Parietal lobe (tissue), 2 donors: ENCODE measurements around the gene CNN1. TPM values are rescaled to one million over a fixed set of nuclear protein-coding genes. Genes with fewer than 3 reads are reported as not detected.

Source experiments
- small RNA-seq: library from RNA; depleted of rRNA; stranded (forward); fragments of <200 nt; gene quantifications from one replicate; pipeline ENCODE3, GENCODE V24; 2014; ENCODE audit warnings: low replicate concordance
- total RNA-seq: library from RNA; depleted of rRNA; stranded (reverse); fragments of >200 nt; gene quantifications from one replicate; pipeline ENCODE4 v1.2.3, GENCODE V29; 2014

The CNN1 gene
- not detected for total RNA-seq

DNA sequence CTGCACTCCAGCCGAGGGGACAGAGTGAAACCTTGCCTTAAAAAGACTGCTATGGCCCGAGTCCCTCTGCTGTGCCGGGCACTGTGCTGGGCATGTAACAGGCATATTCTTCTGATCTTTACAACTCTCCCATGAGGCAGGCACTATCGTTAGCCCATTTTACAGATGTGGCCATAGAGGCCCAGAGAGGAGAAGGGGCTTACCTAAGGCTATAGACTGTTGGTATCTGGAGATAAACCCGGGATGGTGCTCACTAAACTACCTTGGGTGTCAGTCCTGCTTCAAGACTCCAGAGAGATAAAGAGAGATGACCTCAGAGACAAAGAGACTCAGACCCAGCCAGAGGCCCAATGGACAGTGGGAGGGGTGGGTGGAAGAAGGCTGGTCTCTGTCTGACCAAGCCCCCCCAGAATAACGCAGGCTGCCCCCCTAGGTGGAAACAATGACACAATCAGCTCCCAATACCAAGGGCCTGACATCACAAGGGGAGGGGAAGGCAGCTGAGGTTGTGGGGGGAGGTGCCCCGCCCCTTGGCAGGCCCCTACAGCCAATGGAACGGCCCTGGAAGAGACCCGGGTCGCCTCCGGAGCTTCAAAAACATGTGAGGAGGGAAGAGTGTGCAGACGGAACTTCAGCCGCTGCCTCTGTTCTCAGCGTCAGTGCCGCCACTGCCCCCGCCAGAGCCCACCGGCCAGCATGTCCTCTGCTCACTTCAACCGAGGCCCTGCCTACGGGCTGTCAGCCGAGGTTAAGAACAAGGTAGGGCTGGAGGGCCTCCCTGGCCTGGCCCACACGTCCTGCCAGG is at the start of gene CNN1:
CNN1 (plus strand) TSS at position 620 of the 805 bp plus-strand sequence; CDS start at position 697, 77 bp downstream.

DNA sequence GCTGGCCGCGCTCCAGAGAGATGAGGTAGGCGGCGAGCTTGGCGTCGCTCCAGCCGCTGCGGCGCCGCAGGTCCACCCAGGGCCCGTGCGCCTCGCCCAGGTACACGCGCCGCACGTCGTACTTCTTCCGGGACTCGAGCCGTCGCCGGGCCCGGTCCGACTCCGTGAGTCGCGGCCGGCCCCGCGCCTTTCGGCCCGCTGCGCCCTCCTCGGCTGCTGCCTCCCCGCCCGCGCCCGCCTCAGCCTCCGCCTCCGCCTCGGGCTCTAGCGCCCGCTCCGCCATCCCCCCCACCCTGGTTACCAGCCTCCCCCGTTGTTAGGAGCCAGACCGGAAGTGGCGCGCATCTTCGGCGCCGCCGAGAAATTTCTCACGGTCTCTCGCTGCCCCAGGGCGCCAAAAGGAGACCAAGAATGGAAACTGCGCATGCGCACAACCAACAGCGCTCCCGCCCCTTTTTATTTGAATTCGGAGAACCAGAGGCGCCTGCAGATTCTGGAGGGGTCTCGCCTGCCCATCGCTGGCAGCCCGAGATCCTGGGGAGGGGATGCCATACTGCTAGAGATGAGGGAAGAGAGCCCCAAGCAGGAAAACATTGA is 33.0 kb upstream of the CNN1 start, which contains the start of gene ZNF653:
ZNF653 (minus strand) TSS at position 336 of the 597 bp plus-strand sequence; CDS start at position 283, 53 bp downstream.

DNA sequence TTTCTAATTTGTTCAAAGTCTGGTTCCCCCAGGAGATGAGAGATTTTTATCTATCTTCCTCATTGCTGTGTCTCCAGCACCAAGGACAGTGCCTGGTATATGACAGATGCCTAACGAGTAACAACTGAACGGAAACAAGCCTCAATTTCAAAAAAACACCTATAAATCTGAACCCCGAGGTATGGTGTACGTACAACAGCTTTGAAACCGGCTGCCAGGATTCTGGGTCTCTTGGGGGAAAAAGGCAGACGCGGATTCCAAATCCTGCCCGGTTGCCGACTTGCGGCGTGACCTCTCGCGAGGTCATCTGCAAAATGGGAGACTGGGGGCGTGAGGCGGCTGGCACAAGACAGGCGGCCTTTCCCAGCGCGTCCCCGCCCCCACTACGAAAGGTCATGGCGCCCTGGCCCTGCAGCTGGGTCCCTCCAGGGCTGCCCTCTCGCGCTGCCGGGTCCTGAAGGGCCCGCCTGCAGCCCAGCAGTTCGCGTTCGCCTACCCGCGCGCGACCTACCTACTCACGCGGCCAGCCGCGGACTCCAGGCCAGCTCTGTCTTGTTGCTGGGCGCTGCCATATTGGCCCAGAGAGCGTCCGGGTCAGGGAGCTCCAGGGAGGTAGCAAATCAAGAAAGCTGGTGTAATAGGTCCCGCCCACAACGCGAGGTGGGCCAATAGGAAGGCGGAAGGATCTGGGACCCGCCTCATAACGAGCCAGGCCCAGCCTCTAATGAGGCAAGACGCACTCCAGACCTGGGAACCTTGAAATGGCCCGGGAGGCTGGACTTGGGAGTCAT is 9.9 kb upstream of the CNN1 start, which contains the start of gene ECSIT:
ECSIT (minus strand) TSS at position 584 of the 791 bp plus-strand sequence. CDS start 9,964 bp downstream, outside the sequence.

DNA sequence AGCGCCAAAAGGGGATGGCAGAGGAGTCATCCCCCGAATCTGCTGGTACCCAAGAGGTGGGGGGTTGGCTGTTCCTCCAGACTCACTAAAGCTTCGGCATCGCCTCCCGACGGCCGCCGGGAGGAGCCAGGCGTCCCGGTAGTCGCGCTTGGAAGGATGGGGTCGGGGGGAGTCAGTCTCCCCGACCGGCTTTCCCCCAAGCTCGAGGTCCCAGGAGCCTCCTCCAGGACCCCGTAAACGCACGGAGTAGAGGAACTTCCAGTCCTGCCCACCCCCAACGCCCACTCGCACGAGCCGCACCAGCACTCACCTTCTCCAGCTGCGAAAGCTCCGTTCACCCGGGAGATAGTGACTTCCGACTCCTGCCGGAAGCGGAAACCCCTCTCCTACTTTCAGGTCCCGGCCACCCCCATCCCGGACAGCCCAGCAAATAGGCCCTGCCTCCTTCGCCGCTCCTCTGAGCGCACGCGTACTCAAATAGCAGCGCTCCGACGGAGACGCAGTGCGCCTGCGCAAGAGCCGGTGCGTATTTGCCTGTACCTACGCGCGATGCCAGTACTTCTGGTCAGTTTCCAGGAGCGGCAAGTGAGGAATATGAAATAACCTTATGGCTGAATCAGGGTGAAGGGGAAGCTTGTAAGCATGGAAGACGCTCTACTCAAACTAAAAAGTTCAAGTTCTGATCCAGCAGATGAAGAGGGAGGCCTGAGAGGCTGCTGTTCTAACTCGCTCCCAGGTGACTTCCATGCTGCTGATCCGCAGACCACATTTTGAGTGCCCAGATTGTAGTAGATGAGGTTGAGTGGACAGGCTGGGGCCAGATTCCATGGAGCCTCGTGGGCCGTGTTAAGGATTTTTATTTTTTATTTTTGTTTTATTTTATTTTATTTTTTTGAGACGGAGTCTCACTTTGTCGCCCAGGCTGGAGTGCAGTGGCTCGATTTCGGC is 20.5 kb downstream of the CNN1 start, which contains the start of gene ELOF1:
ELOF1 (minus strand) TSS at position 350 of the 948 bp plus-strand sequence. CDS start 4,883 bp downstream, outside the sequence.

DNA sequence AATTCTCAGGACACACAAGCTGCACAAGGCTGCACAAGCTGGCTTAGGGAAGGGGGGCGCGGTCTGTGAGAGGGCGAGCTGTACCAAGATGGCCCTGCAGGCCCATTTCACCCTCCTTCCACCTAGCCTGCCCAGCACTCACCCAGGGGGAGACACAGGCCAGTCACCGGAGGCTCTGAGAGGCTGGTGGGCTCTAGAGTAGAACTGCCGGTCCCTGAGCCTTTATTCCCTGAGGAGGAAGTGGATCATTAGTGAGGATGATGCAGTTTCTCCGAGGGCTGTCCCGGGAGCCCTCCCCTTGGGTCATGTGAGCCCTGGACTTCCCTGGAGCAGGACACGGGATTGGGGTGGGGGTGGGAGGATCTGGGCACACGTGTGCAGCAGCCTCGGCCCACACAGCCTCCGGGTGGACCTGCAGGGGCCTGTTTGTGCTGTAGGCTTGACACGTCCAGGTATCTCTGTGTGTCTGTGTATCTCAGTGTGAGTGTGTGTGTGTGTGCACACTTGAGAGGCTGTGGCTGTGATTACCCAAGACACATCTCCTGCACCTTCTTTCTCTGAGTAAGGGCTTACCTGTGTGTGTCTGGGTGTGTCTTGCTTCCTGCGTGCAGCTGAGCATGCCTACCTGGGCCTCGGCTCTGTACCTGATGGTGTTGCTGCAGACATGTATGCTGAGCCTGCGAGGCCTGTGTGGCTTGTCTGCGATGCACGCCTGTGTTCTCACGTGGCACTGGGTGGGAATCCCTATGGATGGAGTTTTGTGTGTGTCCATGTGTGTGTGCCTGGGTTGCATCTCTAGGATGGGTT is 39.0 kb downstream of the CNN1 start, which contains the start of gene ACP5:
ACP5 (minus strand) TSS at position 195 of the 807 bp plus-strand sequence. CDS start 328 bp downstream, outside the sequence.

DNA sequence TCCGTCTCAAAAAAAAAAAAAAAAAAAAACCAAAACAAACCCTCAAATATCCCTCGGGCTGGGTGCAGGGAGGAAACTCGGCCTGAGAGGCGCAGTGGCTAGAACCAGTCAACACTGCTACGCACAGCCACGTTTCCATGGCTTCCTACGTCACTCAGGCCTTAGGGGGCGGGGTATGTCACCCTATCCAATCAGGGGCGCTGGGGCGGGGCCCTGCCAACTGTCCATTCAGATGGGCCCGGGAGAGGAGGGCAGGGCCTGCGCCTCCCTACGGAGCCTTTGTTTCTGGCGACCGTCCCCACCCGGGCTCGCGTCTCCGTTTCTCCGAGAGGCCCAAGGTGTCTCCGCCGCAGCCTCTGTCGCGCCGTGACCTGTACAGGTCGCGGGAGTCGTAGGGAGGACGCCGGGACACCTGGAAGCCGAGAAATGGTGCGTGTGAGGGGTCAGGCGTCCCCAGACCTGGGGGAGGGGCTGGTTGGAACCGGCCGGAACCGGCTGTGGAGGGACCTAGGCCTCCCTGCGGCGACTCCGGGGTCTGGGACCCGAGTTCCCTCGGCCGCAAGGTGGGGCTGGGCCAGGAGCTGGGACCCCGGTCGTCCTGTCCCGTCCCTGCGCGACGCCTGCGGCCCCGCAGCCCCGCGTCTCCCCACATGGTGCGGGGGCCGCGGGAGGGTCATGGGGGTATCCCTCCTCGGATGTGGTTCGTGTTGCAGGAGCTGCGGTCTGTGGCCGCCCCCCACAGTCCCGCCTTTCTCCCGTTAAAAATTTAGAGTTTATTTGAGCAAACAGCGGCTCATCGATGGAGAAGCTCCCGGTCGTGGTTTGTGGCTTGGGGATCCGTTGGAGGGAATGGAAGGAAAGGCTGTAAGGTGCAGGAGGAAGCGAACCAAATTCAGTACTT is 58.8 kb downstream of the CNN1 start, which contains the start of gene ZNF627:
ZNF627 (plus strand) TSS at position 282 of the 901 bp plus-strand sequence; CDS start at position 427, 145 bp downstream.

Small RNA genes within 50 kb of the gene (small RNA-seq; reads per million reads assigned to genes)
- gene MIR7974 (not detected), gene RN7SL833P (not detected)

Other genes starting within 250 kb of the CNN1 start
- not detected for gene TSPAN16, start 242.7 kb upstream of the CNN1 start, total RNA-seq
- 18.2 TPM for gene RAB3D, start 199.2 kb upstream of the CNN1 start, total RNA-seq
- 23.5 TPM for gene TMEM205, start 192.6 kb upstream of the CNN1 start, total RNA-seq
- gene CCDC159, start 192.3 kb upstream of the CNN1 start, total RNA-seq, result 6.3 TPM
- gene PLPPR2, start 183.4 kb upstream of the CNN1 start, total RNA-seq, result 48.5 TPM
- 0.94 TPM for gene SWSAP1, start 164.2 kb upstream of the CNN1 start, total RNA-seq
- 5.0 TPM for gene EPOR, start 154.5 kb upstream of the CNN1 start, total RNA-seq
- gene RGL3, start 119.5 kb upstream of the CNN1 start, total RNA-seq, result not detected
- 0.63 TPM for gene ODAD3, start 103.7 kb upstream of the CNN1 start, total RNA-seq
- 88.0 TPM for gene PRKCSH, start 103.2 kb upstream of the CNN1 start, total RNA-seq
- 198 TPM for gene ELAVL3, start 57.8 kb upstream of the CNN1 start, total RNA-seq
- gene ZNF653, start 33.0 kb upstream of the CNN1 start, total RNA-seq, result 17.8 TPM
- 31.9 TPM for gene ECSIT, start 9.7 kb upstream of the CNN1 start, total RNA-seq
- gene ELOF1, start 20.4 kb downstream of the CNN1 start, total RNA-seq, result 20.0 TPM
- not detected for gene ACP5, start 38.8 kb downstream of the CNN1 start, total RNA-seq
- gene ZNF627, start 58.6 kb downstream of the CNN1 start, total RNA-seq, result 64.2 TPM
- 15.7 TPM for gene ZNF823, start 200.1 kb downstream of the CNN1 start, total RNA-seq
- gene ZNF441, start 228.1 kb downstream of the CNN1 start, total RNA-seq, result 48.8 TPM